ENCODE measurements around the gene ELOVL3. TPM values are rescaled to one million over a fixed set of nuclear protein-coding genes. Genes with fewer than 3 reads are reported as not detected.

The ELOVL3 gene, protein sequence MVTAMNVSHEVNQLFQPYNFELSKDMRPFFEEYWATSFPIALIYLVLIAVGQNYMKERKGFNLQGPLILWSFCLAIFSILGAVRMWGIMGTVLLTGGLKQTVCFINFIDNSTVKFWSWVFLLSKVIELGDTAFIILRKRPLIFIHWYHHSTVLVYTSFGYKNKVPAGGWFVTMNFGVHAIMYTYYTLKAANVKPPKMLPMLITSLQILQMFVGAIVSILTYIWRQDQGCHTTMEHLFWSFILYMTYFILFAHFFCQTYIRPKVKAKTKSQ
- total RNA-seq (not detected), polyA plus RNA-seq (not detected), total RNA-seq (0.54 reads per million)

DNA sequence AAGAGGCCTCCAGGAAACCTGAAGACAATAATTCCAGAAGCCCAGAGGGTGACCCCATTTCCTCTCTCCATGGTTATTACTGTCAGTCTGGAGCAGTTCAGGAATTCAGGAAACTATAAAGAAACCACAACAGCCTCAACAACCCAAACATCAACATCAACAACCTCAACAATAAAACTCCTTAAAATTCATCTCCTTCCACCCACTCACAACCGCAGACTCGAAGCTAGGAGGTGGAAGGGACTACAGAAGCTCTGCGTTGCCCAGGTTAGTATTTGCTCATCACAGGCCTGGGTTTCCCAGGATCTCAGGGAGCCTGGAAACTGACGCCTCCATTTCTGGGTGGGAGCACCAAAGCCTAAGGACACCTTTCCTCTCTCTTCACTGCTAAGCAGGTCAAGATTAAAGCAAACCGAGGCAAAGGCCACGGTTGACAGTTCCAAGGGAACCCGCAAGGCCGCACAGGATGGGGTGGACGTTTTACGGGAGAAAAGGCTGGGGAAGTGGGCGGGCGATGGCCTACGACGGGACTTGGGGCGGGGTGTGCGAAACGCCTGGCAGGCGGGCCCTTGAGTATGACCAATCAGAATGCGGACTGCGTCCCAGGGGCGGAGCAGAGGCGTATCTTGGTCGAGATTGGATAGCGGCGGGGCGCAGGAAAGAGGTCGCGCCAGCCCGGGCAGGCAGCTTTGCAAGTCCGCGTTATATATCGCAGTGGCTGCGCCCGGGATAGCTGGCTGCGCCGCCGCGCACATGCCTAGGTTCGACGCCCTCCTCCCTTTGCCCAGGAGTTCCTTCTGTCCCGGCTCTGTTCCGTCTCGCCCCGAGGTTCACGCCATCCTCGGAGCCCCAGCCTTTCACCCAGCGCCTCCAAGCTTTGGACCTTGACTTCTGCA lies at the start of gene ELOVL3:
ELOVL3 (plus strand) TSS at position 654 of the 896 bp plus-strand sequence. CDS start 250 bp downstream, outside the sequence.
- ATAC-seq (peak; percentile 95), DNase-seq (peak; percentile 56 to 83 (median 79))
- Mint-ChIP-seq H3K27ac (peak within 1 kb of the TSS in 5 of 9 donors; percentile 14 to 78 (median 74)), H3K36me3 (no peaks in the 10 kb centered on the region), H3K27me3 (peaks cover 36 to 74% (median 39%) of the 10 kb centered on the region in 5 donors), H3K4me3 (peak within 1 kb of the TSS; percentile 72 to 95 (median 80)), H3K4me1 (peaks cover 14 to 23% (median 21%) of the 10 kb centered on the region in 7 donors), H3K9me3 (no peaks in the 10 kb centered on the region)
- no peaks in the 10 kb centered on the region for H3K36me3 ChIP-seq (ENCODE audit: control insufficient read depth in 2 of 3, insufficient read depth in 3 of 3, low read length in 3 of 3)
- intact Hi-C loops (cut with micrococcal nuclease), result loop anchor here (1.0 to 5.0 kb wide), 4 partner anchors 39 to 370 kb away; partner anchors contain the start of genes ARMH3 (in 1 of the 2) and PPRC1 (in 1 of the 2)
- no peaks in the 10 kb centered on the region for H3K9me3 ChIP-seq (ENCODE audit: control insufficient read depth in 2 of 3, low read length in 3 of 3)
- peaks cover 20 to 22% of the 10 kb centered on the region in 2 donors for H3K4me1 ChIP-seq (ENCODE audit: control insufficient read depth in 2 of 2, insufficient read depth in 2 of 2, low read length in 2 of 2)
- peak within 1 kb of the TSS; percentile 26 for H3K4me3 ChIP-seq (ENCODE audit: low read length)
- H3K27me3 ChIP-seq (ENCODE audit: control insufficient read depth in 2 of 2, insufficient read depth in 2 of 2, low read length in 2 of 2), result peaks cover 3 to 5% of the 10 kb centered on the region in 2 donors
- CTCF ChIA-PET, result interaction anchor here (0.6 to 4.9 kb wide), 7 partner anchors 18 to 254 kb away, joined by 3 to 25 read pairs (median 3); no protein-coding TSS in a partner anchor
- H3K27ac ChIP-seq (ENCODE audit: low read depth, low read length), result no peak within 1 kb of the TSS
- POLR2A ChIA-PET, result no interaction called here

DNA sequence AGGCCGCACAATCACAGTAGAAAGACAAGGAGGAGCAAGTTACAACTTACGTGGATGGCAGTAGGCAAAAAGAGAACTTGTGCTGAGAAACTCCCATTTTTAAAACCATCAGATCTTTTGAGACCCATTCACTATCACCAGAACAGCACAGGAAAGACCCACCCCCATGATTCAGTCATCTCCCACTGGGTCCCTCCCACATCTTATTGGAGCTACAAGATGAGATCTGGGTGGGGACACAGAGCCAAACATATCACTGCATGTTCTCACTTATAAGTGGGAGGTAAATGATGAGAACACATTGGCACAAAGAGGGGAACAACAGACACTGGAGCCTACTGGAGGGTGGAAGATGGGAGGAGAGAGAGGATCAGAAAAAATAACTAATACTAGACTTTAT lies 41.5 kb upstream of the ELOVL3 start:
- Histone ChIP-seq H3K27me3 (ENCODE audit: control insufficient read depth in 2 of 2, insufficient read depth in 2 of 2, low read length in 2 of 2) (no peaks in the 10 kb centered on the region), H3K4me1 (ENCODE audit: control insufficient read depth in 2 of 2, insufficient read depth in 2 of 2, low read length in 2 of 2) (peaks cover 10 to 15% of the 10 kb centered on the region in 2 donors), H3K27ac (ENCODE audit: low read depth, low read length) (no peak overlapping the region), H3K9me3 (ENCODE audit: control insufficient read depth in 2 of 3, low read length in 3 of 3) (no peaks in the 10 kb centered on the region), H3K36me3 (ENCODE audit: control insufficient read depth in 2 of 3, insufficient read depth in 3 of 3, low read length in 3 of 3) (no peaks in the 10 kb centered on the region), H3K4me3 (ENCODE audit: low read length) (no peak overlapping the region)
- DNase-seq, result no peak
- no peak overlapping the region for H3K27ac Mint-ChIP-seq
- no peak for ATAC-seq
- H3K4me3 Mint-ChIP-seq, result no peak overlapping the region
- H3K36me3 Mint-ChIP-seq, result peaks cover 0 to 13% (median 0%) of the 10 kb centered on the region in 5 donors
- H3K27me3 Mint-ChIP-seq, result no peaks in the 10 kb centered on the region
- peaks cover 0 to 14% (median 4%) of the 10 kb centered on the region in 11 donors for H3K9me3 Mint-ChIP-seq
- H3K4me1 Mint-ChIP-seq, result peaks cover 10 to 18% (median 14%) of the 10 kb centered on the region in 7 donors
- POLR2A ChIA-PET, result no interaction called here
- intact Hi-C loops (cut with micrococcal nuclease), result loop anchor here in 1 of 2 donors (5.0 kb wide), 1 partner anchor 43 kb away; the partner anchor contains the start of gene ELOVL3
- CTCF ChIA-PET, result no interaction called here

DNA sequence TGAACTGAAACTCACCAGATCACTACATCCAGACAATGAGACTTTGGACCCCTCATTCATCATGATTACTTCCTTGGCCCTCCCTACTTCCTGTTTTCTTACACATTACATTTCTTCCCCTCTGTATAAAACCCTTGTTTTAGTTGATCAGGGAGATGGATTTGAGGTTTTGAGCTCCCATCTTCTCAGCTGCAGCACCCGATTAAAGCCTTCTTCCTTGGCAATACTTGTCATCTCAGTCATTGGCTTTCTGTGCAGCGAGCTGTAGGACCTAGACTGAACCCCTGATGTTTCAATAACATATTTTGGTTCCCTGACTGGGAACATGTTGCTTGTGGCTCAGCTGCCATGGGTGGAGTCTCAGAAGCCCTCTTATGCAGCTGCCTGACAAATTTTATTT lies 40.8 kb upstream of the ELOVL3 start:
- H3K4me1 ChIP-seq (ENCODE audit: control insufficient read depth in 2 of 2, insufficient read depth in 2 of 2, low read length in 2 of 2), result peaks cover 10 to 20% of the 10 kb centered on the region in 2 donors
- ChIA-PET POLR2A (no interaction called here), CTCF (interaction anchor here (0.5 to 0.9 kb wide), 3 partner anchors 13 to 26 kb away, joined by 3 read pairs; no protein-coding TSS in a partner anchor)
- no peaks in the 10 kb centered on the region for H3K27me3 ChIP-seq (ENCODE audit: control insufficient read depth in 2 of 2, insufficient read depth in 2 of 2, low read length in 2 of 2)
- Mint-ChIP-seq H3K4me1 (peaks cover 11 to 18% (median 15%) of the 10 kb centered on the region in 7 donors), H3K27ac (no peak overlapping the region), H3K4me3 (no peak overlapping the region), H3K9me3 (peaks cover 0 to 14% (median 4%) of the 10 kb centered on the region in 11 donors), H3K36me3 (peaks cover 0 to 13% (median 0%) of the 10 kb centered on the region in 5 donors), H3K27me3 (no peaks in the 10 kb centered on the region)
- DNase-seq (no peak), ATAC-seq (no peak)
- H3K4me3 ChIP-seq (ENCODE audit: low read length), result no peak overlapping the region
- no peaks in the 10 kb centered on the region for H3K9me3 ChIP-seq (ENCODE audit: control insufficient read depth in 2 of 3, low read length in 3 of 3)
- H3K27ac ChIP-seq (ENCODE audit: low read depth, low read length), result no peak overlapping the region
- H3K36me3 ChIP-seq (ENCODE audit: control insufficient read depth in 2 of 3, insufficient read depth in 3 of 3, low read length in 3 of 3), result no peaks in the 10 kb centered on the region
- intact Hi-C loops (cut with micrococcal nuclease), result loop anchor here in 1 of 2 donors (5.0 kb wide), 1 partner anchor 42 kb away; the partner anchor contains the start of gene ELOVL3

DNA sequence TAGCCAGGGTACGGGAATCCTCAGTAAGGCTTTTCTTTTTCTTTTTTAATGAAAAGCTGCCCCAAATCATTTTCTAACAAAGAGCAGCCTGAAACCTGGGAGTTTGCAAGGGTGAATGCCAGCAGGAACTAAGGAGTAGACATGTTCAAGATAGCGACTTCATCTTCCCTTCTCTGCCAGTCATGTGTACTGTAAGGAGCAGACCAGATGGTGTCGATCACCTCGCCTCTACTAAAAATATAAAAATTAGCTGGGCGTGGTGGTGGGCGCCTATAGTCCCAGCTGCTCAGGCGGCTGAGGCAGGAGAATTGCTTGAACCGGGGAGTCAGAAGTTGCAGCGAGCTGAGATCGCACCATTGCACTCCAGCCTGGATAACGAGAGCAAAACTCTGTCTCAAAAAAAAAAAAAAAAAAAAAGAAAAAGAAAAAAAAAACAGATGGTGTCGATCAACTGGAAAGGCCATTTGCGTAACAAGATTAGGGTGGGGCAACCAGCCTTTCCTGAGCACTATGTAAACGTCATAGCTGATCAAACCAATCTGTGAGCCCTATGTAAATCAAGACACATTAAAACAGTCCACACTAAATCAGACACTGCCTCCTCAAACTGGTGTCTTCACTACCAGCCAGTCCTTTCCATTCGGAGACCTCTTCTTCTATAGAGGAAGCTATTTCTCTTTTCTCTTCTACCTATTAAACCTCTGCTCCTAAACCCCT lies 40.1 kb upstream of the ELOVL3 start:
- Histone ChIP-seq H3K27me3 (ENCODE audit: control insufficient read depth in 2 of 2, insufficient read depth in 2 of 2, low read length in 2 of 2) (no peaks in the 10 kb centered on the region), H3K9me3 (ENCODE audit: control insufficient read depth in 2 of 3, low read length in 3 of 3) (no peaks in the 10 kb centered on the region), H3K36me3 (ENCODE audit: control insufficient read depth in 2 of 3, insufficient read depth in 3 of 3, low read length in 3 of 3) (no peaks in the 10 kb centered on the region), H3K27ac (ENCODE audit: low read depth, low read length) (no peak overlapping the region), H3K4me3 (ENCODE audit: low read length) (no peak overlapping the region), H3K4me1 (ENCODE audit: control insufficient read depth in 2 of 2, insufficient read depth in 2 of 2, low read length in 2 of 2) (peaks cover 10 to 20% of the 10 kb centered on the region in 2 donors)
- no peaks in the 10 kb centered on the region for H3K27me3 Mint-ChIP-seq
- POLR2A ChIA-PET, result no interaction called here
- peaks cover 11 to 18% (median 15%) of the 10 kb centered on the region in 7 donors for H3K4me1 Mint-ChIP-seq
- no peak for ATAC-seq
- no peak overlapping the region for H3K4me3 Mint-ChIP-seq
- peak overlapping the region in 1 of 9 donors; percentile 60 for H3K27ac Mint-ChIP-seq
- CTCF ChIA-PET, result interaction anchor here (0.9 kb wide), 1 partner anchor 27 kb away, joined by 3 read pairs; no protein-coding TSS in a partner anchor
- peaks cover 0 to 13% (median 0%) of the 10 kb centered on the region in 5 donors for H3K36me3 Mint-ChIP-seq
- DNase-seq, result no peak
- H3K9me3 Mint-ChIP-seq, result peaks cover 0 to 14% (median 4%) of the 10 kb centered on the region in 11 donors
- intact Hi-C loops (cut with micrococcal nuclease), result loop anchor here in 1 of 2 donors (5.0 kb wide), 1 partner anchor 41 kb away; the partner anchor contains the start of gene ELOVL3

DNA sequence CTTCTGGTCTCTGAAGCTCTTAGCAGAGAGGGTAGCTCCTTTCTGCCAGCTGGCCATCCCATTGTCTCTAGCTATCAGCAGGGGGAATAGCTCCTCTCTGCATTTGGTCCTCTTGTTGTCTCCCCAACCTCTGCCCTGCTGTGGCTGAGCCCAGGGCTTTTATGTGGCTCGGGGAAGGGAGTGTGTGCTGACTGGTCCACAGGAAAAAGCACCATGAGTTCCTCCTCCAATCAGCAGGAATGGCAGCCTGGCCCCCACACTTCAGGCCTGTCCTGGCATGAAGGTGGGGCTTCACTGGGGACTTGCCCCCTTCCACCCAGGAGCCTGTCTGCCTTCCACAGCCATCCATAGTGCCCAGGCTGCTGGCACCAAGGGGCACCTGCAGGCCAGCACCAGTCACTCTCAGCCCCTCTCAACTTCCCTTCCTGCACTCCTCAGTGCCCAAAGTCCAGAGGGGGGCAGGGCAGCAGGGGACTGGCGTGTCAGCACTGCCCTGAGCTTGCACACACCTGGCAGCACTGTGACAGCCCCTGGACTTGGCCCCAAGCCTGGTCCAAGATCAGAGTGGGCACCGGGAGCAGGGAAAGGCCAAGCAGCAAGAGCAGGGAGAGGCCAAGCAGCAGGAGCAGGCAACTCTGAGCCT lies 37.7 kb upstream of the ELOVL3 start:
- Histone ChIP-seq H3K4me3 (ENCODE audit: low read length) (no peak overlapping the region), H3K27me3 (ENCODE audit: control insufficient read depth in 2 of 2, insufficient read depth in 2 of 2, low read length in 2 of 2) (no peaks in the 10 kb centered on the region), H3K9me3 (ENCODE audit: control insufficient read depth in 2 of 3, low read length in 3 of 3) (no peaks in the 10 kb centered on the region), H3K36me3 (ENCODE audit: control insufficient read depth in 2 of 3, insufficient read depth in 3 of 3, low read length in 3 of 3) (no peaks in the 10 kb centered on the region), H3K27ac (ENCODE audit: low read depth, low read length) (no peak overlapping the region), H3K4me1 (ENCODE audit: control insufficient read depth in 2 of 2, insufficient read depth in 2 of 2, low read length in 2 of 2) (peaks cover 10 to 20% of the 10 kb centered on the region in 2 donors)
- POLR2A ChIA-PET, result no interaction called here
- H3K27me3 Mint-ChIP-seq, result no peaks in the 10 kb centered on the region
- H3K27ac Mint-ChIP-seq, result peak overlapping the region in 6 of 9 donors; percentile 82 to 92 (median 88)
- peaks cover 0 to 24% (median 0%) of the 10 kb centered on the region in 5 donors for H3K36me3 Mint-ChIP-seq
- H3K4me3 Mint-ChIP-seq, result peak overlapping the region in 2 of 10 donors; percentile 26 to 66
- H3K4me1 Mint-ChIP-seq, result peaks cover 11 to 18% (median 15%) of the 10 kb centered on the region in 7 donors
- H3K9me3 Mint-ChIP-seq, result peaks cover 0 to 32% (median 9%) of the 10 kb centered on the region in 11 donors
- DNase-seq (no peak), ATAC-seq (no peak)
- CTCF ChIA-PET, result interaction anchor here (1.0 kb wide), 1 partner anchor 164 kb away, joined by 3 read pairs; no protein-coding TSS in a partner anchor
- intact Hi-C loops (cut with micrococcal nuclease), result loop anchor here in 1 of 2 donors (5.0 kb wide), 1 partner anchor 39 kb away; the partner anchor contains the start of gene ELOVL3
